SW 1271 (cell line): ENCODE data around the gene NR2F6.

Experiments used
- DNase-seq, 2 experiments: peaks; one replicate each; lab custom pipeline; 2025; lab: John Stamatoyannopoulos, UW

NR2F6 gene

DNA sequence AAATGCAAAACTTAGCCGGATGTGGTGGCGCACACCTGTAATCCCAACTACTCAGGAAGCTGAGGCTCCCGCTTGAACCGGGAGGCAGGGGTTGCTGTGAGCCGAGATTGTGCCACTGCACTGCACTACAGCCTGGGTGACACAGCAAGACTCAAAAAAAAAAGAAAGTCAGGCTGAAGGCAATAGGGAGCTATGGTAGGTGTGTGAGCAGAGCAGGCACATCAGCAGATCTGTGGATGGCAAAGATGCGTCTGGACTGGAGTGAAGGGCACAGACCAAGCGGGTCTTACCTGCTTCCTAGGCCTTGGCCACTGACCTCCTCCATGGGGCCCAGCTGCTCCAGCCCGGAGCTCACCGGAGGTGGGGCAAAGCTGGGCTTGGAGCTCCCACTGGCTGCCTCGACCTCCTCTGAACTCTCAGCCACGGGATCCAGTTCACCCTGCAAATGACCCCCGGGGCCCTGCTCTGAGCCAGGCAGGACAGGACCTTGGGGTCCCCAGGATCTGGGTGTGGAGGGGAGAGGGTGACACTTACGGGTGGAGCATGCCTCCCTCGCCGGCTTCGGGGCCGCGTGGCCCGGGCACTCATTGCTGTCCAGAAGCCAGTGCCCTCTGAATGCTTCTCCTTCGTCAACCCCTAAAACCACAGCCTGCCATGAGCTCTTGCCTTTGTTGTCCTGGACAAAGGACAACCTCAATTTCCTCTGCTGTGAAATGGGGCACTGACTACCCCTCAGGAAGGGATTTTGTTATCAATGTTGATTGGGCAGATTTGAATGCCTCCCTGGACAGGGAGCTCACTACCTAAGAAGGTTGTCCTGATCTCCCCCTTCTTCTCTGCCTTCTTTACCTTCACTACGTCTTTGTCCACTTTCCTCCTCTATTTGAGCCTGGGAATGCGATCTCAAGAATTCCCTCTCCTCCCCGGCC is 18.3 kb upstream of the NR2F6 start:
- DNase-seq: no peak

DNA sequence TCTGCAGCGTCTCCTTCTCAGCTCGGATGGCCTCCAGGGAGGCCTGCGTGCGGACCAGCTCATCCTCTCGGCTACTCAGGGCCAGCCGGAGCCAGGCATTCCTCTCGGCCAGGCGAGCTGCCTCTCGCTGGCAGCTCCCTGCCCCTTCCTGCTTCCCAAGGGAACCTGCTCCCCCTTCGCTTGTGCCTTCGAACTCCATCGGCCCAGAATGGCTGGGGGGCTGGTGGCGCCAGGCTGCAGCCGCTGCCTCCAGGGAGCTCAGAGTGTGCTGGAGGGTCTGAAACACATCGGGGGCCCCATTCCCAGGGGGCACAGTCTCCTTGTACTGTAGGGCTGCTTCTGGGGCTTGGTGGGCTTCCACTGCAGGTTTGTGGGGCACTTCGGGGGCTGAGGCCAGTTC is 16.8 kb upstream of the NR2F6 start:
- DNase-seq: no peak

DNA sequence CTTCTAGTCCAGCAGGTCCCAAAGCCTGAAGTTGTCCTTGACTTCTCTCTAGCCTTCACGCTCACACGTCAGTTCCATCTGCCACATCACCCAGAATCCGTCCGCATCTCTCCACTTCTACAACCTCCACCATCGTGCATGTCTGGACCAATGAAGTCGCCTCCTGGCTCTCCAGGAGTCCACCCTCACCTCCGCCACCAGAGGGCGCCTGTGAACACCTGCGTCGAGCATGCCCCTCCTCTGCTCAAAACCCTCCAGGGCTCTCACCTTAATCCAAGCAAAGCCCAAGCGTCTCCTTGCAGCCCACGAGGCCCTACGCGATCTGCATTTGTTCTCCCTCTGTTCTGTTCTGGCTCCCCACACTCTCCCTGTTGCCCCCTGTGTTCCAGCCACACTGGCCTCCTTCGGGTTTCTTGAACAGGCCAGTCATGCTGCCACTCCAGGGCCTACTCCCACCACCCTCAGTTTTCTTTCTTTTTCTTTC is 15.2 kb upstream of the NR2F6 start:
- peak; percentile 58 to 59 for DNase-seq

DNA sequence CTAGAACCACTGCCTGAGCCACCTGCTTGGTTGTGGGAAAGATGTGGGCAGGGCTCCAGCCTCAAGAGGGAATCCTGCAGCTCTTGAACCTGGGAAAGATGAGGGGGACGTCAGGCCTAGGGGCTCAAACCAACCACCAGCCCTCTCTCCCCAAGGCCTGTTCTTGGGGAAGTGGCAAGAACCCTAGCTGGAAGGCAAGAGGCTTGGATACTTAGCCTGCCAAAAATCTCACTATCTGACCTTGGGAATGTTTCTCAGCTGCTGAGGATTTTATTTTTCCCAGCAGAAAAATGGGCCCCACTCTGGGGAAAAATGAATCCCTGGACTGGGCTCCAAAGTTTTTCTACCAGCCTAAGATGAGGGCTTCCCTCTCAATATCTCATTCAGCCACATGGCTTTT is 14.2 kb upstream of the NR2F6 start:
- DNase-seq: no peak

DNA sequence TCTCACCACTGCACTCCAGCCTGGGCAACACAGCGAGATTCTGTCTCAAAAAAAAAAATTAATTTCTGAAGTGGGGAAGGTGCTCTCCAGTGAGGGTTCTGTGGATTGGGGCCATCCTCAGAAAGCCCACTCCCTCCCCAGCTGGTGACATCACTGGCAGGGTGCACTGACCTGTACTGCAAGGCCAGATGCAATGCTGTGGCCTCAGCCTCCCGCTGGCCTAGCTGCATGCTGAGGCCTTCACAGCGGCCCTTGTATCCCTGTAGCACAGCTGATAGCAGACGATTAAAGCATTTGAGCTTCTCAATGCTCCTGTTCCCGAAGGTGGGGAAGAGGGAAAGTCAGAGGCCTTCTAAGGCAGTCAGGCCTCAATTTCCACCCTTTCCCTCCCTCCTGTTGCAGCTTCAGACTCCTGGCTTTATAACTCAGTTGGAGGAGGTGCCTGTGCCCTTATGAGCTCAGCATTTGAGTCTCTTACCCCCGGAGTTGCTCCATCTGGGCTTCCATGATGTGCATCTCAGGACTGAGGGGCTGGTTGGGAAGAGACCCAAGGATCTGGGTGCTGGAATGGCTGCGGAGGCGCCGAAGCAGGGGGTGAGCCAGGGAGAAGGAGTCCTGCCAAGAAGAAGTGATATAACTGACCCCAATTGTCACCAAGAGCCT is 13.5 kb upstream of the NR2F6 start:
- peak in 1 of 2 experiments; percentile 33 for DNase-seq

DNA sequence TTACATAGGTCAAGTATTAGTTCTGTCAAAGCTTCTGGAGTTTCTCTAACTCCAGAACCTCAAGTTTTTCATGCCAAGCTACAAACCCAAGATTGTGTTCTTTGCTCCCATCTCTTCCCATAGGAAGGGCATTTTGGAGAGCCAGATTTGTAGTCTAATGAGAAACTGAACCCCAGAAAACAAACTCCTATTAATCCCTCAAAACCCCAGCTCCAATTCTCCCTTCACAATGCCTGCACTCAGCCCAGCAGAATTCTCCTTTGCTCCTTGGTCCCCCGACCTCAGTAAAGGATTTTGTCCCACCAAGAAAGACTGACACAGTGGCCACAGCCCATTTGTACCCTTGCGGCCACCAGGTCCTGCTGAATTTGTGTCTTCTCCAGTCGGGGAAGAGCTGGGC is 10.4 kb upstream of the NR2F6 start:
- DNase-seq: no peak

DNA sequence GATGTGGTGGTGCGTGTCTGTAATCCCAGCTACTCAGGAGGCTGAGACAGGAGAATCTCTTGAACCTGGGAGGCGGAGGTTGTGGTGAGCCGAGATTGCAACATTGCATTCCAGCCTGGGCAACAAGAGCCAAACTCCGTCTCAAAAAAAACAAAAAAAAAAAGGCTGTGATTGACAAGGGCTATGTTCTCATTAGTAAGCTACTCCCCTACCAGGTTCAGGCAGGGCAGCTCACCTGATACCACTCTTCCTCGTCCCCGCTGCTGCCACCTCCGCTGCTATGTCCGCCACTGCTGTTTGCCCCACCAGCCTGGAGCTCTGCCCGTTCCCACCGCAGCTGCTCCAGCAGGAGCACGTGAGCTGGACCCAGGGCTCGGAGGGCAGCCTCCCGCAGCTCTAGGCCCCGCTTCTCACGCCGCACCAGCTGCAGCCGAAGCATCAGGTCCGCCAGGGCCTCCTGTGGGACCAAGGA is 9.5 kb upstream of the NR2F6 start:
- DNase-seq: no peak

DNA sequence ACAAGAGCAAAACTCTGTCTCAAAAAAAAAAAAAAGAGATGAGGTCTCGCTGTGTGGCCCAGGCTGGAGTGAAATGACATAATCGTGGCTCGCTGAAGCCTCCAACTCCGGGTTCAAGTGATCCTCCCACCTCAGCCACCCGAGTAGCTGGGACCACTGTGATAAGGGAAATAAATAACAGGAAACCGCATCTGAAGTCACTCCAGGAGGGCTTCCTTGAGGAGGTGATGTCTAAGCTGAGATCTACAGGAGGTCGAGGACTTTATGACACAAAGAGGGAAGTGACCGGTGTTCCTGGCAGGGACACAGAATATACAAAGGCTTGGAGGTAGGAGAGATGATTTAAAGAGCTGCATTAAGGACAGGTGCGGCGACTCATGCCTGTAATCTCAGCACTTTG is 8.9 kb upstream of the NR2F6 start:
- DNase-seq: no peak

DNA sequence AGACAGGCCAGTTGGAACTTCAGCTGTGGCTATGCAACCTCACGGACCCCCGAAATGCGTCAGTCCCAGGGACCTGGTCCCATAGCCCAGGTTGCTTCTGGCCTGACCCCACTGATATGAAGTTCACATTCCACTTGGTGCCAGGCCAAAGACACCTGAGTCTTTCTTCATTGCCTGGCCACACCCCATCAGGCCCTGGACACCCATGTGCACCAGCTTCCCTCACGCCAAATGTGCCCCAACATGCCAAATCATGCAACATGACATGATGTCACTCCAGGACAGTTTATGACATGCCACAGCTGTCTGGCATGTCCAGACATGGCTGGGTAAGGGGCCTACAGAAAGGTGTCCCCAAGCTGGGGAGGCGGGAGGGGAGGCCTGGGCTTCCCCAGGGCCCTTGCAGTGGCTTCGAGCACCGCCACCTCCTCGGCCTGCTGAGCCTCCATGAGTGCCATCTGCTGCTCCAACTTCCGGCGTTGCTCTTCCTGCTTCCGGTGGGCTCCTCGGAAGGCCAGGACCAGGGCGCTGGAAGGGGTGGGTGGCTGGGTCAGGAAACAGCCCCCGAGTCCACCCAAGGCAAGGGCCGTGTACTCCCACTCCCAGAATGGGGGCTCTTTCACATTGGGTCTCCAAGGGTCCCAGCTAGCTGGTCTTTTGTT is 4.3 kb upstream of the NR2F6 start:
- no peak for DNase-seq

DNA sequence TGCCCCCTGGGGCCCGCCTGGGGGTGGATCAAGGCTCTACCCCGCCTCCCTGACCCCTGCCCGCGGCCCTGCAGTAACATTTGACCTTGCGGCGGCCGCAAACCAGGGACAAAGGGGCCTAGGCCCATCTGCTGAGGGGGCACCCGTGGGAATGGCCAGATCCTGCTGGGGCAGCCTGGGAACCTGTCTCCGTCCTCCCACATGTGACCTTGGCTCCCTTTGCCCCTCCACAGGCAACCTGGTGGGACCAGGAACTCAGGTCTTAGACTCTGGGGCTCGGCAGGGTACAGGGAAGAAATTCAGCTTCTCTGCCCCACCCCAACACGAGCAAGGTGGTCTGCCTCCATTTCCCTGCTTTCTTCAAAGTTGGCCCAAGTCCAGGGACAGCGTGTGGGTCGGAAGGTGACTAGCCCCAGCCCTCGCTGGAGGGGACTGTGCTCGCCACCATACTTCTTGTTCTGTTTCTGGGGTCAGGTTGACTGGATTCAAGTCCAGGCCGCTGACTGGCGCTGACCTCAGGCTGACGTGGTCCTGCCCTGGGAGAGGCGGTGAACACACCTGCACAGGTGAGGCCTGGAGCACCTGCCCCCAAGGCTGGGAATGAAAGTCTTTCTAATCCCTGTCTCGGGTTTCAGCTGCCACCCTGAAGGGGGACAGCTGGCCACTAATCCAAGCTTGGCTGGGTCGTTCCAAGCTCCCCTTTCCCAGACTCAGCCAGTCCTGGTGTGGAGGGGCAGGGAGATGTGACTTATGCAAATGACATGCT is 2.5 kb upstream of the NR2F6 start:
- DNase-seq: no peak

DNA sequence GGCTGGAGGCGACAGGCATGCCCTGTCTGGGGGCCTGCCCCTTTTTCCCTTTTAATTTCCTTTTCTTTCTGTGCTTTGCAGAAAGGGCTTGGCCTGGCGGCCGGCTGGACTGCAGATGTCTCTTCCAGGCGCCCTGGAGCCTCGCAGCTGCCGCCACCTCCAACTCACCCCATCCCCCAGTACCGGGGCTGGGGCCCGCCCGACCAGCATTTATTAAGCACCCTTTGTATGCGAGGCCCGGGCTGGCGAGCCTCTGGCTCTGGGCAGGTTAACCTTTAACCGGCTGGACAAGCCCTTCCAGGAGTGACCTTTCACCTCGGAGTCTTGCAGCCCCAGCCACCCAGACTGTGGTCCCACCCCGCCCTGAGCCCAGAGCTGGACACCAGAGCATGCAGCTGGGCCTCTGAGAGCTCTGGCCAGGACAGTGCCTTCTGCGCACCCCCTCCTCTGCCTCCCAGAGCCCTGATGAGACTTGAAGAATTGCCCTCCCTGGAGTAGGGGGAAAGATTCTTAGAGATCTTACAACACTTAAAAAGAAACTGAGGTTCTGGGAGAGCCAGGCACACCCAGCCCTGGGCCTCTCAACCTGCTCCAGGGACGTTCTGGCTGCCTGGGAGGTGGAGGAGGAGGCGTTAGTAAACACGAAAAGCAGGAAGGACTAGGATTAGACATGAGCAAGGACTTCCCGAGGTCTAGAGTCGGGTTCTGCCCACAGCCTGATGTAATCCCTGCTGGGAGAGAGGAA is 1.1 kb upstream of the NR2F6 start:
- DNase-seq: no peak

DNA sequence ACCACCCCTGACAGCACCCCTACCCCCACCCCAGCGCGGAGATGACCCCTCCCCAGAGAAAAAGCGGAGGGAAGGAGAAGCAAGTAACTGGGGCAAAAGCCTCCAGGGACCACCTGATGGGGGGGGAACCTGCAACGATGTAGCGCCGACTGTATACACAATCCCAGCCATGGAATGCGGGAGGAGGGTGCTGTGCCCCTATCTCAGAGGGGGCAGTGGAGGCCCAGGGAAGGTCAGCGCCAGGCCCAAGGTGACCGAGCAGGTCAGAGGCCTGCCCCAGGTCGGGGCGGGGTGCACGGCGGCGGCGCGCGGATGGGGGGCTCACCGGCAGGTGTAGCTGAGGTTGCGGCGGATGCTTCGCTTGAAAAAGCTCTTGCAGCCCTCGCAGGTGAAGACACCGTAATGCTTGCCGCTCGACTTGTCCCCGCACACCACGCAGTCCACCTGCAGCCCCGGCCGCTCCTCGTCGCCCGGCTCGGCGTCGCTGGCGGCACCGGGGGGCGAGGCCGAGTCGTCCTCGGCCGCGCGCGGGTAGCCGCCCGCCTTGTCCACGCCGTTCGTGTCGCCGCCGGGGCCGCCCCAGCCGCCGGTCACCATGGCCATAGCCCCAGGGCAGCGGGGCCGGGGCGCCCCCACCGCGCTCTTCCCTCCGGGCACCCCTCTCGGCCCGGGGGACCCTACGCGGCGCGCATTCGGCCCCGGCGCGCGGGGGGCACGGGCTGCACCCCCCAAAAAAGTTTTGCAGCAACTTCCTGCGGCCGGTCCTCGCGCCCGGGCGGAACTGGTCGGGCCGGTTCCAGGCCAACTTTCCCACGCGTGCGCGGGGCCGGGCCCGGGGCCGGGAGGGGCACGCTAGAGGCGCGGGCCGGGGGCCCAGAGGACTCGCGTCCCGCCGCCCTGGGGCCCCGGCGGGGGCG is 843 bp downstream of the NR2F6 start:
- DNase-seq: no peak

DNA sequence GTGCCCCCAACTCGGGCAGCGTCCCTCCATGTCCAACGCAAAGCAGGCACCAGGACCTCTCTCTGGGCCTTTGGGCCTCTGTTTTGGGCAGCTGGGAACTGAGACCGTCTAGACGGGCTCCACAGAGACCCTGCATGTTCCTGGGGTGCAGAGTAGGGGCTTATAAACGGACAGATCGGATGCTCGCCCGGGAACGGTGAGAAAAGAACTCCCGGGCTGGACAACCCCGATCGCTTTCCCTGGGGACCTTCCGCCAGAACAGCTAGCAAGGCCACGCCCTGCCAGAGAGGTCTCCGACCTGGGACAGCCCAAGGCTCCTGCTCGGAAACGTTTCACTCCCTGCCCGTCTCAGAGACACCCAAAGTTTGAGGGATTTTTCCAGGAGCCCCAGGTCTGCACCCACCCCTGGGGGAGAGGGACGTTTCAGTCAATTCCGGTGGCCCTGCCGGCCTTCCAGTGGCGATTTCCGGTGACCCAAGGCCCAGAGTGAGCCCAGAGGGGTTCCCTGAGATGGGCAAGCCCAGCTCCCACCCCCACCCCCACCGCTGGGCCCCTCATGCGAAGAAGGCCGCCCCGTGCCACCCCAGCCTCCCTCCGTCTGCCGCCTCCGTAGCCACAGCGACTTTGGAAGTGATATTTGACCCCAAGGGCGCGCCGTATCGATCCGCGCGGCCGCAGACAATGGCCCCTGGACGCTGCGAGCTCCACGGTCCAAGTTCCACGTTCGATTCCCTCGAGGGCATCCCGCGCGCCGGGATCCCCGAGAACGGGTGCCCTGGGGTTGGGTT is 1.7 kb downstream of the NR2F6 start:
- DNase-seq: peak; percentile 35 to 50

DNA sequence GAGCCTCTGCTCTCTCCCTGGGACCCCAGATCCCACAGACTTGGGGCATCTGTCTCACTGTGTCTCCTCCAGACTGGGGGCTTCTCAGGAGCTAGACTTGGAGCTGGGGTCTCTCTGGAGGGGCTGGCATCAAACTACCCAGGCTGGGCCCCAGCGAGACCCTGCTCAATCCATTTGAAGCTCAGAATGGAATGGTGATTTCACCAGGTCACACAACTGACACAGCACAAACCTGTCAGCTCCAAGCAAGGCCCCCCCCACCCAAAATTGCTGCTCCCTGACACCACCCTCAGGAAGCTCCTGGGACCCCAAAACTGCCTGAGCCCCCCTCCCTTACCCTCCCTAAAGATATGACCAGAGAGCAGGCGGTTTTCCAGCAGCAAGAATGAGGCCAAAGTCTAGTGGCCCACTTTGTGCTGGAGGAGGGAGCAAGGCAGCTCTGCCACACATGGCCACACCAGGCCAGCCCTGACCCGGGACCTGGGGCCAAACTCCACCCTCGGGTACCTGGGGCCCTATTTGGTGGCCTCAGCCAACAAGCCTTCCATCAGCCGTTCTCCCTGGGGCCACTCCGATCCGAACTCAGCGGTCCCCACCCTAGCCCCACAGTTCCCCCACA is 2.4 kb downstream of the NR2F6 start:
- DNase-seq: no peak

DNA sequence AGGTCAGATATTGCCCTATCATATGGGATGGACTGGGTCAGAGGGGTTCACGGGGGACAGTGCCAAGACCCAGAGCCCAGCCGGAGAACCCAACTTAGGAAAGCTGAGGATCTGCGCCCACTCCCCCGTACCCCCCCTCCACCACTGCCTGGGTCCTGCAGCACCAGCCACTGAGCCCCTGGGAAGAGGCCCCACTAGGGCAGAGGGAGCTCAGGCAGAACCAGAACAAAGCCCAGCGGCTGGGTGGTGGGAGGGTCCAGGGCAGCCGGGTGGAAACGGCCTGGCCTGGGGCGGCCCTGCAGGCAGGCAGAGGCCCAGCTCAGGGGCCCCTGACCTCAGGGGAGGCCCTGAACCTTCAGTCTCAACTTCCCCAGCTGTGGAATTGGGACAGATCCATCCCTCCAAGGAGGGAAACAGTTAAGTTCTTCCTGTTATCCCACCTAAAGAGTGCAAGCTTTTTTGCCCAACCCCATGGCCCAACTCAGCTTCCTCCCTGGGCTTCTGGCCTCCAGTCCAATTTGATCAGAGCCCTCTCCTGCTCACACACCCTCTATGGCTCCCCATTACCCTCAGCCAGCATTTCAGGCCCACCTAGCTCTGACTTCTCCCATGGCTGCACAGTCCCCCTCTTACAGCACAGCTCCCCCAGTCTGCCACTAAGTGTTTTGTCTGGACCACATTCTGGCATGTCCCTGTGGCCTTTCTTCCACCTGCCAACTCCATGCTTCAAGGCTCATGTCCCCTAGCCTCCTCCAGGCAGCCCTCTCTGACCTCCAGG is 3.1 kb downstream of the NR2F6 start:
- DNase-seq: no peak

DNA sequence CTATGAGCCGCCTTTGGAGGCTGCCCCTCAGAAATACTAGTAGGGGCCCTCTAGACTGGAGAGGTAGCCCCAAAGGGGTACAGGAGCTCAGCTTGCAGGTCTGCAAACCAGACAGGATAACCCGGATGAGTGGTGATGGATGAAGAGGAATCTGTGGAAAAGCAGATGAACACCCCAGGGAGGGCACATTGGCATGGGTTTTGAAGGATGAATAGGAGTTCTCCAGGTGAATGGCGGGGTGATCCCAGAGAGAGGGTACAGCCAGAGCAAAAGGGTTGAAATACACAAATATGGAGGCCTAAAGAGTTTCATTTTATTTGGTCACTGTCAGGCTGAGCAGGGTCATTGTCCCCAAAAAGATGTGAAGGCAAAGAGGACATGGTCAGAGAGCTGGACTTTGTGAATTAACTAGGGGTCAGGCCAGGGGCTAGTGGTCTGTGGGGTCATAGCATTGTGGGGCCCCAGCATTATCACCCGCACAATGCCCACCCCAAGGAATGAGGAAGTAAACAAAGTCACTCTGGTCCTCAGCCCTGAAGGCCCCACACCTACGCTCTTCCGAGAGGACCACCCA is 4.8 kb downstream of the NR2F6 start:
- DNase-seq: no peak

DNA sequence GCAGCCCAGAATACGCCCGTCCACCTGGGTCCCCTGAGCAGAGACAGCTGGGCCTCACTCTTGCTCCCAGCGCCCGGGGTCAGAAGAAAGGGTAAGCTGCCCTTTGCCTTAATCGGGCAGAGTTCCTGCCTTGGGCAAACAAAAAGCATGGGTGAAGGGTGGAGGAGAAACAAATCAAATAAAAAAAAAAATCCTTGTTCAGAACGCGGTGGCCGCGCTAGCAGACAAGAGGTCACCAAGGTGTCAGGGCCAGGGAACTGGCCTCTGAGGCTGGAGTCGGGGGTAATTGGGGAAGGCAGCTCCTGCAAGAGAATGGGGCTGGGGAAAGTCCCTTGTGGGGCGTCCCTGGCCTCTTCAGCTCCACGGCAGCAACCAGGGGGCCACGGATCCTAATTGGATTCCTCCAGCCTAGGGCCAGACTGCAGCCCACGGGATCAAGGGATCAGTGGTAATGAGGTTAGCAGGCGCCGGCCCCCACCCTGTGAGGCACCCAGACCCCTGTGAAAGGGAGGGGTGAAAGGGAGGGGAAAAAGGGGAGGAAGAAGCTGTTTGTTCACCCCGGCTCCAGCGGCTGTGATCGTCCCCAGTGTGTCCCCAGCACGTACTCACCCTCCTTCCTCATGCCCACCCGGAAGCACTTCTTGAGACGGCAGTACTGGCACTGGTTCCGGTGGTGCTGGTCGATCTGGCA is 5.5 kb downstream of the NR2F6 start:
- no peak for DNase-seq
